Neural crest cell (in vitro differentiated cells): ENCODE measurements around the gene FRMD4A. TPM values are rescaled to one million over a fixed set of nuclear protein-coding genes. Genes with fewer than 3 reads are reported as not detected.

Source experiments
- DNase-seq: peaks from one replicate; pipeline ENCODE4 v3.0.0; 2021; ENCODE audit warnings: low read depth, mixed read lengths, low spot score
- H3K27ac Mint-ChIP-seq: one replicate; pipeline ENCODE4 v1.8.0; 2021; ENCODE audit warnings: mild to moderate bottlenecking, mixed read lengths; ENCODE audit not compliant: unreplicated experiment
- H3K27me3 Mint-ChIP-seq: 2 replicates; pipeline ENCODE4 v1.8.0; 2021; ENCODE audit warnings: low read depth, mild to moderate bottlenecking, mixed read lengths
- H3K36me3 Mint-ChIP-seq: 2 replicates; pipeline ENCODE4 v1.8.0; 2021; ENCODE audit warnings: low read depth, mild to moderate bottlenecking, mixed read lengths
- H3K4me1 Mint-ChIP-seq: 2 replicates; pipeline ENCODE4 v1.8.0; 2021; ENCODE audit warnings: mixed read lengths
- H3K4me3 Mint-ChIP-seq: one replicate; pipeline ENCODE4 v1.8.0; 2021; ENCODE audit warnings: mild to moderate bottlenecking, mixed read lengths
- H3K9me3 Mint-ChIP-seq: 2 replicates; pipeline ENCODE4 v1.8.0; 2021; ENCODE audit warnings: mixed read lengths
- total RNA-seq: library from RNA; stranded (reverse); gene quantifications from 2 replicates; pipeline ENCODE4 v1.2.1, GENCODE V29; 2021
- TF ChIP-seq, protein P1 (sequence below): fragments of 200-600 bp; sonication (generic); conservative IDR thresholded peaks from 2 replicates; pipeline ENCODE4 v1.5.0; 2021; ENCODE audit warnings: antibody characterized with exemption, mild to moderate bottlenecking

The FRMD4A gene
- total RNA-seq, 1 donor from 2014 or later, result 65.3 TPM

- Mint-ChIP-seq H3K27me3 (no peaks in the 10 kb centered on the region), H3K9me3 (peaks cover 5% of the 10 kb centered on the region), H3K27ac (no peak overlapping the region), H3K4me3 (no peak overlapping the region), H3K4me1 (peaks cover 5% of the 10 kb centered on the region), H3K36me3 (peaks cover 5% of the 10 kb centered on the region)
- TF ChIP-seq, protein P1, sequence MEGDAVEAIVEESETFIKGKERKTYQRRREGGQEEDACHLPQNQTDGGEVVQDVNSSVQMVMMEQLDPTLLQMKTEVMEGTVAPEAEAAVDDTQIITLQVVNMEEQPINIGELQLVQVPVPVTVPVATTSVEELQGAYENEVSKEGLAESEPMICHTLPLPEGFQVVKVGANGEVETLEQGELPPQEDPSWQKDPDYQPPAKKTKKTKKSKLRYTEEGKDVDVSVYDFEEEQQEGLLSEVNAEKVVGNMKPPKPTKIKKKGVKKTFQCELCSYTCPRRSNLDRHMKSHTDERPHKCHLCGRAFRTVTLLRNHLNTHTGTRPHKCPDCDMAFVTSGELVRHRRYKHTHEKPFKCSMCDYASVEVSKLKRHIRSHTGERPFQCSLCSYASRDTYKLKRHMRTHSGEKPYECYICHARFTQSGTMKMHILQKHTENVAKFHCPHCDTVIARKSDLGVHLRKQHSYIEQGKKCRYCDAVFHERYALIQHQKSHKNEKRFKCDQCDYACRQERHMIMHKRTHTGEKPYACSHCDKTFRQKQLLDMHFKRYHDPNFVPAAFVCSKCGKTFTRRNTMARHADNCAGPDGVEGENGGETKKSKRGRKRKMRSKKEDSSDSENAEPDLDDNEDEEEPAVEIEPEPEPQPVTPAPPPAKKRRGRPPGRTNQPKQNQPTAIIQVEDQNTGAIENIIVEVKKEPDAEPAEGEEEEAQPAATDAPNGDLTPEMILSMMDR, result no peak
- DNase-seq, result no peak
Observed at GRCh38 chr10:14134275-14134674, 196.4 kb downstream of the FRMD4A start.

- TF ChIP-seq, protein P1, result no peak
- H3K9me3 Mint-ChIP-seq, result peaks cover 5% of the 10 kb centered on the region
- H3K4me1 Mint-ChIP-seq, result peaks cover 11% of the 10 kb centered on the region
- no peak overlapping the region for H3K27ac Mint-ChIP-seq
- H3K4me3 Mint-ChIP-seq, result no peak overlapping the region
- DNase-seq, result no peak
- H3K36me3 Mint-ChIP-seq, result peaks cover 7% of the 10 kb centered on the region
- H3K27me3 Mint-ChIP-seq, result no peaks in the 10 kb centered on the region
Observed at GRCh38 chr10:14131261-14131960, 199.3 kb downstream of the FRMD4A start.

- TF ChIP-seq, protein P1, result no peak
- Mint-ChIP-seq H3K27me3 (no peaks in the 10 kb centered on the region), H3K4me3 (no peak overlapping the region), H3K27ac (no peak overlapping the region), H3K9me3 (peaks cover 5% of the 10 kb centered on the region), H3K4me1 (peaks cover 12% of the 10 kb centered on the region), H3K36me3 (peaks cover 7% of the 10 kb centered on the region)
- no peak for DNase-seq
Observed at GRCh38 chr10:14129770-14130169, 201.0 kb downstream of the FRMD4A start.

- H3K27ac Mint-ChIP-seq, result no peak overlapping the region
- H3K4me1 Mint-ChIP-seq, result peaks cover 12% of the 10 kb centered on the region
- no peaks in the 10 kb centered on the region for H3K27me3 Mint-ChIP-seq
- no peak for DNase-seq
- H3K4me3 Mint-ChIP-seq, result no peak overlapping the region
- TF ChIP-seq, protein P1, result no peak
- H3K36me3 Mint-ChIP-seq, result peaks cover 2% of the 10 kb centered on the region
- H3K9me3 Mint-ChIP-seq, result no peaks in the 10 kb centered on the region
Observed at GRCh38 chr10:14128519-14128918, 202.2 kb downstream of the FRMD4A start.

GRCh38 chr10:14126697-14127440 is 203.9 kb downstream of the FRMD4A start:
- no peak for DNase-seq
- Mint-ChIP-seq H3K9me3 (no peaks in the 10 kb centered on the region), H3K27ac (no peak overlapping the region), H3K27me3 (no peaks in the 10 kb centered on the region), H3K4me3 (no peak overlapping the region), H3K4me1 (peaks cover 12% of the 10 kb centered on the region), H3K36me3 (peaks cover 2% of the 10 kb centered on the region)
- TF ChIP-seq, protein P1, result no peak
